Measurements from ENCODE around the gene GLIPR1L2.
A peak's percentile ranks its signal among the peaks of the same experiment; 100 is the strongest.
"Not testable (repeated sequence)": the region's sequence is repeated elsewhere in the genome, so short reads cannot be mapped to it uniquely, and the experiment has no call there.

Gene GLIPR1L2

GRCh38 chr12:75390899-75391538 lies at the start of gene GLIPR1L2:
TSS of gene GLIPR1L2 (plus strand) at chr12:75391089. CDS start at chr12:75391117, 28 bp downstream.
- TF ChIP-seq ZFX (IDR thresholded peaks at IDR 0.05; ENCODE audit: borderline replicate concordance) = no peak
- TF ChIP-seq CTCF (IDR thresholded peaks at IDR 0.05) = peak; percentile 98
- peak within 1 kb of the TSS; percentile 80 for H3K27ac ChIP-seq

GRCh38 chr12:75341873-75342272 lies 49.0 kb upstream of the GLIPR1L2 start:
- no peak overlapping the region for H3K27ac ChIP-seq
- TF ChIP-seq ZFX (IDR thresholded peaks at IDR 0.05; ENCODE audit: borderline replicate concordance) = no peak
- TF ChIP-seq CTCF (IDR thresholded peaks at IDR 0.05) = no peak

GRCh38 chr12:75345531-75345930 lies 45.4 kb upstream of the GLIPR1L2 start:
- H3K27ac ChIP-seq = no peak overlapping the region
- TF ChIP-seq CTCF (IDR thresholded peaks at IDR 0.05) (no peak), ZFX (IDR thresholded peaks at IDR 0.05; ENCODE audit: borderline replicate concordance) (no peak)

GRCh38 chr12:75346215-75346614 lies 44.7 kb upstream of the GLIPR1L2 start:
- H3K27ac ChIP-seq = not testable (repeated sequence)

- no peak overlapping the region for H3K27ac ChIP-seq
- TF ChIP-seq ZFX (IDR thresholded peaks at IDR 0.05; ENCODE audit: borderline replicate concordance) (no peak), CTCF (IDR thresholded peaks at IDR 0.05) (no peak)
Observed at GRCh38 chr12:75349946-75350345, 40.9 kb upstream of the GLIPR1L2 start.

GRCh38 chr12:75350413-75350812 lies 40.5 kb upstream of the GLIPR1L2 start:
- TF ChIP-seq ZFX (IDR thresholded peaks at IDR 0.05; ENCODE audit: borderline replicate concordance) (no peak), CTCF (IDR thresholded peaks at IDR 0.05) (no peak)
- no peak overlapping the region for H3K27ac ChIP-seq

- TF ChIP-seq CTCF (IDR thresholded peaks at IDR 0.05) (no peak), ZFX (IDR thresholded peaks at IDR 0.05; ENCODE audit: borderline replicate concordance) (no peak)
- no peak overlapping the region for H3K27ac ChIP-seq
Observed at GRCh38 chr12:75354011-75354410, 36.9 kb upstream of the GLIPR1L2 start.

GRCh38 chr12:75360920-75361319 lies 30.0 kb upstream of the GLIPR1L2 start:
- TF ChIP-seq ZFX (IDR thresholded peaks at IDR 0.05; ENCODE audit: borderline replicate concordance) = no peak
- TF ChIP-seq CTCF (IDR thresholded peaks at IDR 0.05) = no peak
- no peak overlapping the region for H3K27ac ChIP-seq
